Glutamatergic neuron (in vitro differentiated cells): ENCODE measurements around the gene DYNLT5. TPM values are rescaled to one million over a fixed set of nuclear protein-coding genes. Genes with fewer than 3 reads are reported as not detected.

Experiments used
- DNase-seq: peaks from one replicate; pipeline ENCODE4 v3.0.0; 2022
- H3K27ac Mint-ChIP-seq: one replicate; pipeline ENCODE4 v1.8.0; 2020; ENCODE audit warnings: mild to moderate bottlenecking, mixed read lengths, inconsistent platforms; ENCODE audit not compliant: unreplicated experiment
- H3K27me3 Mint-ChIP-seq: one replicate; pipeline ENCODE4 v1.8.0; 2020; ENCODE audit warnings: mild to moderate bottlenecking, moderate library complexity, mixed read lengths, inconsistent platforms; ENCODE audit not compliant: unreplicated experiment
- H3K36me3 Mint-ChIP-seq: one replicate; pipeline ENCODE4 v1.8.0; 2020; ENCODE audit warnings: mild to moderate bottlenecking, mixed read lengths, inconsistent platforms; ENCODE audit not compliant: unreplicated experiment
- H3K4me1 Mint-ChIP-seq: one replicate; pipeline ENCODE4 v1.8.0; 2020; ENCODE audit warnings: mild to moderate bottlenecking, low read depth, mixed read lengths, inconsistent platforms; ENCODE audit not compliant: unreplicated experiment
- H3K4me3 Mint-ChIP-seq: one replicate; pipeline ENCODE4 v1.8.0; 2020; ENCODE audit warnings: mild to moderate bottlenecking, mixed read lengths, inconsistent platforms; ENCODE audit not compliant: unreplicated experiment
- H3K9me3 Mint-ChIP-seq: one replicate; pipeline ENCODE4 v1.8.0; 2020; ENCODE audit warnings: mild to moderate bottlenecking, moderate library complexity, mixed read lengths, inconsistent platforms; ENCODE audit not compliant: unreplicated experiment
- CTCF ChIP-seq: fragments of 200-600 bp; sonication (generic); IDR thresholded peaks from one replicate; pipeline ENCODE4 v1.5.0; 2021; ENCODE audit not compliant: partially characterized antibody, unreplicated experiment
- total RNA-seq: library from RNA; stranded (reverse); fragmentation: NEBNext Ultra II Directional; extraction: Animal tissue kit (Norgen Biotek cat#: 25700); gene quantifications from one replicate; pipeline ENCODE4 v1.2.1, GENCODE V29; 2021; ENCODE audit not compliant: unreplicated experiment

Gene DYNLT5
- total RNA-seq, 1 donor from 2014 or later: 1.4 TPM

- H3K4me3 Mint-ChIP-seq: no peak overlapping the region
- no peak for TF ChIP-seq CTCF
- H3K36me3 Mint-ChIP-seq: peaks cover 4% of the 10 kb centered on the region
- no peaks in the 10 kb centered on the region for H3K9me3 Mint-ChIP-seq
- no peak overlapping the region for H3K27ac Mint-ChIP-seq
- no peaks in the 10 kb centered on the region for H3K4me1 Mint-ChIP-seq
- no peaks in the 10 kb centered on the region for H3K27me3 Mint-ChIP-seq
- DNase-seq: no peak
These were observed 15.4 kb downstream of the DYNLT5 start for GRCh38 chr1:66767626-66768025.

- no peak for DNase-seq
These were observed 16.7 kb downstream of the DYNLT5 start for GRCh38 chr1:66768965-66769364.

GRCh38 chr1:66769512-66770229 lies 17.4 kb downstream of the DYNLT5 start:
- Mint-ChIP-seq H3K4me1 (no peaks in the 10 kb centered on the region), H3K27me3 (no peaks in the 10 kb centered on the region), H3K9me3 (no peaks in the 10 kb centered on the region), H3K27ac (no peak overlapping the region), H3K4me3 (no peak overlapping the region), H3K36me3 (no peaks in the 10 kb centered on the region)
- TF ChIP-seq CTCF: no peak
- DNase-seq: no peak

More at GRCh38 chr1:66768965-66769364, 16.7 kb downstream of the DYNLT5 start:
- Mint-ChIP-seq H3K27me3 (no peaks in the 10 kb centered on the region), H3K4me1 (no peaks in the 10 kb centered on the region), H3K4me3 (no peak overlapping the region), H3K27ac (no peak overlapping the region), H3K9me3 (no peaks in the 10 kb centered on the region), H3K36me3 (no peaks in the 10 kb centered on the region)
- TF ChIP-seq CTCF: no peak

GRCh38 chr1:66770240-66770639 lies 18.0 kb downstream of the DYNLT5 start:
- Mint-ChIP-seq H3K4me1 (no peaks in the 10 kb centered on the region), H3K4me3 (no peak overlapping the region), H3K27ac (no peak overlapping the region), H3K9me3 (no peaks in the 10 kb centered on the region), H3K27me3 (no peaks in the 10 kb centered on the region), H3K36me3 (no peaks in the 10 kb centered on the region)
- DNase-seq: no peak
- no peak for TF ChIP-seq CTCF

- Mint-ChIP-seq H3K36me3 (no peaks in the 10 kb centered on the region), H3K27me3 (no peaks in the 10 kb centered on the region), H3K27ac (no peak overlapping the region)
These were observed 18.4 kb downstream of the DYNLT5 start for GRCh38 chr1:66770694-66771093.

More at GRCh38 chr1:66770694-66771093, 18.4 kb downstream of the DYNLT5 start:
- Mint-ChIP-seq H3K4me1 (no peaks in the 10 kb centered on the region), H3K4me3 (no peak overlapping the region), H3K9me3 (no peaks in the 10 kb centered on the region)
- no peak for DNase-seq
- no peak for TF ChIP-seq CTCF
